HCEC 1CT (cell line): ENCODE results near the gene ZKSCAN1.

ENCODE experiments used
- DNase-seq: peaks from one replicate; pipeline ENCODE4 v3.0.0-alpha.2; 2017

Gene ZKSCAN1

GRCh38 chr7:100082978-100083377 lies 67.6 kb downstream of the ZKSCAN1 start:
- DNase-seq: no peak

GRCh38 chr7:100085515-100085914 lies 70.1 kb downstream of the ZKSCAN1 start:
- no peak for DNase-seq

GRCh38 chr7:100087055-100087750 lies 71.8 kb downstream of the ZKSCAN1 start:
- peak; percentile 100 for DNase-seq

GRCh38 chr7:100088095-100088620 lies 72.8 kb downstream of the ZKSCAN1 start:
- DNase-seq: no peak

GRCh38 chr7:100088621-100089457 lies 73.4 kb downstream of the ZKSCAN1 start, which contains the start of gene COPS6:
Gene COPS6, plus strand, starts transcription at chr7:100088969. Its CDS starts 22 bp downstream, at chr7:100088991.
- DNase-seq: peak; percentile 70

- peak; percentile 62 for DNase-seq
Observed at GRCh38 chr7:100089458-100090196, 74.2 kb downstream of the ZKSCAN1 start.

- DNase-seq: peak; percentile 28
Observed at GRCh38 chr7:100090527-100091410, 75.4 kb downstream of the ZKSCAN1 start.
